Raji (cell line): Measurements from ENCODE around the gene RTL1.

Source experiments
- POLR2A ChIP-seq: IDR thresholded peaks from 2 replicates; pipeline ENCODE4 v1.6.1; 2011; ENCODE audit warnings: low read depth, low read length, control low read depth; ENCODE audit not compliant: insufficient read depth

Gene RTL1

GRCh38 chr14:100865682-100866591 is 37.6 kb downstream of the RTL1 start:
- TF ChIP-seq POLR2A: no peak

- TF ChIP-seq POLR2A: no peak
These were observed 38.4 kb downstream of the RTL1 start for GRCh38 chr14:100864960-100865681.

- TF ChIP-seq POLR2A: no peak
These were observed 39.3 kb downstream of the RTL1 start for GRCh38 chr14:100864206-100864605.

GRCh38 chr14:100862793-100863192 is 40.7 kb downstream of the RTL1 start:
- no peak for TF ChIP-seq POLR2A

GRCh38 chr14:100862277-100862676 is 41.2 kb downstream of the RTL1 start:
- no peak for TF ChIP-seq POLR2A

- TF ChIP-seq POLR2A: no peak
These were observed 41.6 kb downstream of the RTL1 start for GRCh38 chr14:100861937-100862247.

- no peak for TF ChIP-seq POLR2A
These were observed 42.2 kb downstream of the RTL1 start for GRCh38 chr14:100861188-100861936.

- TF ChIP-seq POLR2A: no peak
These were observed 42.9 kb downstream of the RTL1 start for GRCh38 chr14:100860556-100861187.

GRCh38 chr14:100859781-100860180 is 43.7 kb downstream of the RTL1 start:
- TF ChIP-seq POLR2A: no peak

- TF ChIP-seq POLR2A: no peak
These were observed 44.7 kb downstream of the RTL1 start for GRCh38 chr14:100858838-100859220.

- TF ChIP-seq POLR2A: no peak
These were observed 45.3 kb downstream of the RTL1 start for GRCh38 chr14:100857923-100858837.

- no peak for TF ChIP-seq POLR2A
These were observed 46.1 kb downstream of the RTL1 start for GRCh38 chr14:100857233-100857922.
